Measurements from ENCODE around the gene CD99L2. TPM values are rescaled to one million over a fixed set of nuclear protein-coding genes. Genes with fewer than 3 reads are reported as not detected.

Gene CD99L2
- total and polyA plus RNA-seq, 2 donors (not counting 1 experiment from before 2014, with no cell fraction given) = 40.6 to 55.5 TPM

GRCh38 chrX:150729956-150730355, 168.5 kb downstream of the CD99L2 start:
- Histone ChIP-seq H3K9me3 (ENCODE audit: control insufficient read depth, insufficient read depth, low read depth, low read length) (no peaks in the 10 kb centered on the region), H3K27me3 (ENCODE audit: control insufficient read depth, insufficient read depth, low read length) (no peaks in the 10 kb centered on the region), H3K9ac (ENCODE audit: insufficient read depth, low read length) (no peak overlapping the region), H3K79me2 (ENCODE audit: control insufficient read depth, insufficient read depth, low read length) (no peaks in the 10 kb centered on the region), H3K4me1 (ENCODE audit: control insufficient read depth, extremely low read depth, insufficient read depth, low read length) (peaks cover 3% of the 10 kb centered on the region), H3K4me3 (replicated peaks in 1 of 4; ENCODE audit: control extremely low read depth in 1 of 4, insufficient read depth in 1 of 4, low read depth in 3 of 4, low read length in 4 of 4) (no peak overlapping the region), H2AFZ (ENCODE audit: low read length) (no peak overlapping the region), H3K27ac (ENCODE audit: insufficient read depth, low read length) (no peak overlapping the region), H3K36me3 (ENCODE audit: control insufficient read depth, insufficient read depth, low read length) (no peaks in the 10 kb centered on the region), H4K20me1 (ENCODE audit: control insufficient read depth, extremely low read depth, insufficient read depth, low read length) (no peaks in the 10 kb centered on the region), H3K4me2 (ENCODE audit: extremely low read depth, insufficient read depth, low read length) (no peak overlapping the region)
- no peak for DNase-seq (ENCODE audit: low read depth in 2 of 2)
- no peak for TF ChIP-seq EZH2 (IDR thresholded peaks at IDR 0.05; ENCODE audit: low read length, missing control alignments)
- no peak for TF ChIP-seq CTCF (conservative IDR thresholded peaks at IDR 0.05 in 1 of 2, IDR thresholded peaks at IDR 0.05 in 1 of 2; ENCODE audit: low read depth in 1 of 2, low read length in 2 of 2)

DNA sequence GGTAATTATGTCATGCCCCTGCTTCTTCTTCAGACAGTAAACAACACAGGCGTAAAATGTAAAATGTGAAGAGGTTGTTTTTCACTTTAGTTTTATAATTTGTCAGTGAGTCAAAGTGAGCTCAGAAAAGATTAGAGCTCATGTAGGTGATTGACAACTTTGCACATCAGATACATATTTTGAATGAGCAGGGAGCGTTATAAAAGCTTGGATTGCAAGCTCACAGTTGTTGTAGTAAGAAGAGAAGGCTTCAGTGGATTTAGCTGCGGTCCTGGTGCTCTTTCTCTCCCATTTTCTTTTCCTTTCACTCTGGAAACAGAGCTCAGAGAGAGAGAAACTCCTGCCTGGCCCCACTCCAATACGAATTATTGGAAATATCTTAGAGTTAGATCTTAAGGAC, 178.8 kb downstream of the CD99L2 start:
- Histone ChIP-seq H3K4me2 (ENCODE audit: extremely low read depth, insufficient read depth, low read length) (no peak overlapping the region), H3K36me3 (ENCODE audit: control insufficient read depth, insufficient read depth, low read length) (no peaks in the 10 kb centered on the region), H3K27me3 (ENCODE audit: control insufficient read depth, insufficient read depth, low read length) (no peaks in the 10 kb centered on the region), H3K4me3 (replicated peaks in 1 of 4; ENCODE audit: control extremely low read depth in 1 of 4, insufficient read depth in 1 of 4, low read depth in 3 of 4, low read length in 4 of 4) (no peak overlapping the region), H3K4me1 (ENCODE audit: control insufficient read depth, extremely low read depth, insufficient read depth, low read length) (no peaks in the 10 kb centered on the region), H3K9ac (ENCODE audit: insufficient read depth, low read length) (no peak overlapping the region), H2AFZ (ENCODE audit: low read length) (no peak overlapping the region), H3K79me2 (ENCODE audit: control insufficient read depth, insufficient read depth, low read length) (no peaks in the 10 kb centered on the region), H4K20me1 (ENCODE audit: control insufficient read depth, extremely low read depth, insufficient read depth, low read length) (no peaks in the 10 kb centered on the region), H3K9me3 (ENCODE audit: control insufficient read depth, insufficient read depth, low read depth, low read length) (no peaks in the 10 kb centered on the region), H3K27ac (ENCODE audit: insufficient read depth, low read length) (no peak overlapping the region)
- TF ChIP-seq CTCF (conservative IDR thresholded peaks at IDR 0.05 in 1 of 2, IDR thresholded peaks at IDR 0.05 in 1 of 2; ENCODE audit: low read depth in 1 of 2, low read length in 2 of 2) (no peak), EZH2 (IDR thresholded peaks at IDR 0.05; ENCODE audit: low read length, missing control alignments) (no peak)
- DNase-seq (ENCODE audit: low read depth in 2 of 2) = no peak

Other genes with a start within 250 kb of the CD99L2 start
- gene MTMR1, start 205.3 kb downstream of the CD99L2 start, total RNA-seq = 19.0 and 22.3 TPM in 2 replicates
- gene MTMR1, start 205.3 kb downstream of the CD99L2 start, polyA plus RNA-seq = 28.1 and 32.1 TPM in 2 replicates
- gene HMGB3, start 84.7 kb upstream of the CD99L2 start, total RNA-seq = 5.4 and 8.8 TPM in 2 replicates
- gene HMGB3, start 84.7 kb upstream of the CD99L2 start, polyA plus RNA-seq = 14.5 and 33.7 TPM in 2 replicates